Measurements from ENCODE around the gene NACC2. TPM values are rescaled to one million over a fixed set of nuclear protein-coding genes. Genes with fewer than 3 reads are reported as not detected.

Gene NACC2
- total and polyA plus RNA-seq, 4 donors: 4.8 to 17.8 (median 8.8) TPM

GRCh38 chr9:136100700-136101614, 5.9 kb upstream of the NACC2 start:
- Histone ChIP-seq H3K4me3 (ENCODE audit: low read depth in 1 of 3, low read length in 3 of 3) (no peak overlapping the region), H3K9ac (ENCODE audit: low read depth in 1 of 2, low read length in 2 of 2) (no peak overlapping the region), H3K27me3 (ENCODE audit: control insufficient read depth in 4 of 4, insufficient read depth in 4 of 4, low read length in 3 of 4) (no peaks in the 10 kb centered on the region), H3K27ac (ENCODE audit: low read depth in 1 of 2, low read length in 2 of 2) (no peak overlapping the region), H3K36me3 (ENCODE audit: control insufficient read depth in 4 of 4, insufficient read depth in 3 of 4, low read depth in 1 of 4, low read length in 3 of 4) (no peaks in the 10 kb centered on the region), H3K4me1 (ENCODE audit: control insufficient read depth in 4 of 4, insufficient read depth in 4 of 4, low read length in 3 of 4) (peaks cover 0 to 15% (median 3%) of the 10 kb centered on the region in 4 donors), H3K9me3 (ENCODE audit: control insufficient read depth in 4 of 4, low read length in 3 of 4) (no peaks in the 10 kb centered on the region)
- DNase-seq (ENCODE audit: low spot score): no peak
- TF ChIP-seq FOXA2 (IDR thresholded peaks at IDR 0.05): no peak
- TF ChIP-seq NR2F2 (IDR thresholded peaks at IDR 0.05): no peak
- TF ChIP-seq HNF4A (conservative IDR thresholded peaks at IDR 0.05): peak in 1 of 2 donors; percentile 51
- no peak for TF ChIP-seq RXRA (IDR thresholded peaks at IDR 0.05)
- no peak for TF ChIP-seq YY1 (IDR thresholded peaks at IDR 0.05)
- WGBS: 51% methylated on average over 26 of the region's 30 CpGs

GRCh38 chr9:136099542-136099941, 4.5 kb upstream of the NACC2 start:
- no peak overlapping the region for H3K9ac ChIP-seq (ENCODE audit: low read depth in 1 of 2, low read length in 2 of 2)
- H3K4me3 ChIP-seq (ENCODE audit: low read depth in 1 of 3, low read length in 3 of 3): no peak overlapping the region
- TF ChIP-seq SP1 (IDR thresholded peaks at IDR 0.05) (no peak), GABPA (IDR thresholded peaks at IDR 0.05 in 1 of 2, conservative IDR thresholded peaks at IDR 0.05 in 1 of 2) (no peak), MAX (IDR thresholded peaks at IDR 0.05) (no peak), FOXA1 (IDR thresholded peaks at IDR 0.05) (no peak), TAF1 (conservative IDR thresholded peaks at IDR 0.05) (no peak), RAD21 (IDR thresholded peaks at IDR 0.05) (no peak), HNF4A (conservative IDR thresholded peaks at IDR 0.05) (no peak), FOXA2 (IDR thresholded peaks at IDR 0.05) (no peak), RXRA (IDR thresholded peaks at IDR 0.05) (no peak), JUND (IDR thresholded peaks at IDR 0.05) (no peak), EGR1 (IDR thresholded peaks at IDR 0.05; ENCODE audit: low read depth in 2 of 2) (no peak), NR2F2 (IDR thresholded peaks at IDR 0.05) (no peak), HNF4G (IDR thresholded peaks at IDR 0.05) (no peak), YY1 (IDR thresholded peaks at IDR 0.05) (no peak)
- TF ChIP-seq, protein P1, sequence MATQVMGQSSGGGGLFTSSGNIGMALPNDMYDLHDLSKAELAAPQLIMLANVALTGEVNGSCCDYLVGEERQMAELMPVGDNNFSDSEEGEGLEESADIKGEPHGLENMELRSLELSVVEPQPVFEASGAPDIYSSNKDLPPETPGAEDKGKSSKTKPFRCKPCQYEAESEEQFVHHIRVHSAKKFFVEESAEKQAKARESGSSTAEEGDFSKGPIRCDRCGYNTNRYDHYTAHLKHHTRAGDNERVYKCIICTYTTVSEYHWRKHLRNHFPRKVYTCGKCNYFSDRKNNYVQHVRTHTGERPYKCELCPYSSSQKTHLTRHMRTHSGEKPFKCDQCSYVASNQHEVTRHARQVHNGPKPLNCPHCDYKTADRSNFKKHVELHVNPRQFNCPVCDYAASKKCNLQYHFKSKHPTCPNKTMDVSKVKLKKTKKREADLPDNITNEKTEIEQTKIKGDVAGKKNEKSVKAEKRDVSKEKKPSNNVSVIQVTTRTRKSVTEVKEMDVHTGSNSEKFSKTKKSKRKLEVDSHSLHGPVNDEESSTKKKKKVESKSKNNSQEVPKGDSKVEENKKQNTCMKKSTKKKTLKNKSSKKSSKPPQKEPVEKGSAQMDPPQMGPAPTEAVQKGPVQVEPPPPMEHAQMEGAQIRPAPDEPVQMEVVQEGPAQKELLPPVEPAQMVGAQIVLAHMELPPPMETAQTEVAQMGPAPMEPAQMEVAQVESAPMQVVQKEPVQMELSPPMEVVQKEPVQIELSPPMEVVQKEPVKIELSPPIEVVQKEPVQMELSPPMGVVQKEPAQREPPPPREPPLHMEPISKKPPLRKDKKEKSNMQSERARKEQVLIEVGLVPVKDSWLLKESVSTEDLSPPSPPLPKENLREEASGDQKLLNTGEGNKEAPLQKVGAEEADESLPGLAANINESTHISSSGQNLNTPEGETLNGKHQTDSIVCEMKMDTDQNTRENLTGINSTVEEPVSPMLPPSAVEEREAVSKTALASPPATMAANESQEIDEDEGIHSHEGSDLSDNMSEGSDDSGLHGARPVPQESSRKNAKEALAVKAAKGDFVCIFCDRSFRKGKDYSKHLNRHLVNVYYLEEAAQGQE (IDR thresholded peaks at IDR 0.05): no peak
- TF ChIP-seq, protein P2, sequence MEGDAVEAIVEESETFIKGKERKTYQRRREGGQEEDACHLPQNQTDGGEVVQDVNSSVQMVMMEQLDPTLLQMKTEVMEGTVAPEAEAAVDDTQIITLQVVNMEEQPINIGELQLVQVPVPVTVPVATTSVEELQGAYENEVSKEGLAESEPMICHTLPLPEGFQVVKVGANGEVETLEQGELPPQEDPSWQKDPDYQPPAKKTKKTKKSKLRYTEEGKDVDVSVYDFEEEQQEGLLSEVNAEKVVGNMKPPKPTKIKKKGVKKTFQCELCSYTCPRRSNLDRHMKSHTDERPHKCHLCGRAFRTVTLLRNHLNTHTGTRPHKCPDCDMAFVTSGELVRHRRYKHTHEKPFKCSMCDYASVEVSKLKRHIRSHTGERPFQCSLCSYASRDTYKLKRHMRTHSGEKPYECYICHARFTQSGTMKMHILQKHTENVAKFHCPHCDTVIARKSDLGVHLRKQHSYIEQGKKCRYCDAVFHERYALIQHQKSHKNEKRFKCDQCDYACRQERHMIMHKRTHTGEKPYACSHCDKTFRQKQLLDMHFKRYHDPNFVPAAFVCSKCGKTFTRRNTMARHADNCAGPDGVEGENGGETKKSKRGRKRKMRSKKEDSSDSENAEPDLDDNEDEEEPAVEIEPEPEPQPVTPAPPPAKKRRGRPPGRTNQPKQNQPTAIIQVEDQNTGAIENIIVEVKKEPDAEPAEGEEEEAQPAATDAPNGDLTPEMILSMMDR (IDR thresholded peaks at IDR 0.05; ENCODE audit: low read depth, low read length, missing input control): no peak
- TF ChIP-seq, protein P3, sequence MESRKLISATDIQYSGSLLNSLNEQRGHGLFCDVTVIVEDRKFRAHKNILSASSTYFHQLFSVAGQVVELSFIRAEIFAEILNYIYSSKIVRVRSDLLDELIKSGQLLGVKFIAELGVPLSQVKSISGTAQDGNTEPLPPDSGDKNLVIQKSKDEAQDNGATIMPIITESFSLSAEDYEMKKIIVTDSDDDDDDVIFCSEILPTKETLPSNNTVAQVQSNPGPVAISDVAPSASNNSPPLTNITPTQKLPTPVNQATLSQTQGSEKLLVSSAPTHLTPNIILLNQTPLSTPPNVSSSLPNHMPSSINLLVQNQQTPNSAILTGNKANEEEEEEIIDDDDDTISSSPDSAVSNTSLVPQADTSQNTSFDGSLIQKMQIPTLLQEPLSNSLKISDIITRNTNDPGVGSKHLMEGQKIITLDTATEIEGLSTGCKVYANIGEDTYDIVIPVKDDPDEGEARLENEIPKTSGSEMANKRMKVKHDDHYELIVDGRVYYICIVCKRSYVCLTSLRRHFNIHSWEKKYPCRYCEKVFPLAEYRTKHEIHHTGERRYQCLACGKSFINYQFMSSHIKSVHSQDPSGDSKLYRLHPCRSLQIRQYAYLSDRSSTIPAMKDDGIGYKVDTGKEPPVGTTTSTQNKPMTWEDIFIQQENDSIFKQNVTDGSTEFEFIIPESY (IDR thresholded peaks at IDR 0.05): no peak
- TF ChIP-seq, protein P4, sequence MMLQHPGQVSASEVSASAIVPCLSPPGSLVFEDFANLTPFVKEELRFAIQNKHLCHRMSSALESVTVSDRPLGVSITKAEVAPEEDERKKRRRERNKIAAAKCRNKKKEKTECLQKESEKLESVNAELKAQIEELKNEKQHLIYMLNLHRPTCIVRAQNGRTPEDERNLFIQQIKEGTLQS (IDR thresholded peaks at IDR 0.05): no peak
- no peak for DNase-seq (ENCODE audit: low spot score)
- 69% methylated on average over 25 of the region's 25 CpGs for WGBS
- H3K4me1 ChIP-seq (ENCODE audit: control insufficient read depth in 4 of 4, insufficient read depth in 4 of 4, low read length in 3 of 4): peaks cover 0 to 11% (median 7%) of the 10 kb centered on the region in 4 donors
- H3K27me3 ChIP-seq (ENCODE audit: control insufficient read depth in 4 of 4, insufficient read depth in 4 of 4, low read length in 3 of 4): no peaks in the 10 kb centered on the region
- H3K27ac ChIP-seq (ENCODE audit: low read depth in 1 of 2, low read length in 2 of 2): no peak overlapping the region
- no peaks in the 10 kb centered on the region for H3K36me3 ChIP-seq (ENCODE audit: control insufficient read depth in 4 of 4, insufficient read depth in 3 of 4, low read depth in 1 of 4, low read length in 3 of 4)
- no peaks in the 10 kb centered on the region for H3K9me3 ChIP-seq (ENCODE audit: control insufficient read depth in 4 of 4, low read length in 3 of 4)

Data from liver (tissue), 9 donors.